HepG2 (cell line): ENCODE data around the gene GINM1. TPM values are rescaled to one million over a fixed set of nuclear protein-coding genes. Genes with fewer than 3 reads are reported as not detected.

Source experiments
- CAMTA2 ChIP-seq: sonication (generic); formaldehyde crosslinking; IDR thresholded peaks from 2 replicates; pipeline ENCODE4 v1.4.0; 2020; ENCODE audit warnings: mild to moderate bottlenecking, missing genetic modification reagents, borderline replicate concordance
- FOXP4 ChIP-seq: sonication (generic); formaldehyde crosslinking; IDR thresholded peaks from 2 replicates; pipeline ENCODE4 v1.4.0; 2020; ENCODE audit warnings: missing genetic modification reagents
- IKZF1 ChIP-seq: fragments of 450-650 bp; IDR thresholded peaks from 2 replicates; pipeline ENCODE4 v1.7.1; 2016
- MED8 ChIP-seq: sonication (generic); formaldehyde crosslinking; IDR thresholded peaks from 2 replicates; pipeline ENCODE4 v1.8.1; 2023; ENCODE audit warnings: mild to moderate bottlenecking, missing genetic modification reagents; ENCODE audit not compliant: insufficient replicate concordance
- NFKB2 ChIP-seq: sonication (generic); formaldehyde crosslinking; IDR thresholded peaks from 2 replicates; pipeline ENCODE4 v1.4.0; 2020; ENCODE audit warnings: missing genetic modification reagents, borderline replicate concordance
- PATZ1 ChIP-seq: sonication (generic); formaldehyde crosslinking; IDR thresholded peaks from 2 replicates; pipeline ENCODE4 v1.4.0; 2020; ENCODE audit warnings: missing genetic modification reagents
- PRDM4 ChIP-seq: sonication (generic); formaldehyde crosslinking; IDR thresholded peaks from 2 replicates; pipeline ENCODE4 v1.9.0; 2021; ENCODE audit warnings: missing genetic modification reagents, borderline replicate concordance
- RFX1 ChIP-seq: fragments of 450-650 bp; IDR thresholded peaks from 2 replicates; pipeline ENCODE4 v1.6.1; 2017
- SIN3A ChIP-seq: IDR thresholded peaks from 2 replicates; pipeline ENCODE4 v1.6.1; 2011; ENCODE audit warnings: low read depth, mild to moderate bottlenecking, control low read depth, low read length, borderline replicate concordance
- TAF1 ChIP-seq: sonication (generic); formaldehyde crosslinking; IDR thresholded peaks from 2 replicates; pipeline ENCODE4 v1.4.0; 2020; ENCODE audit warnings: missing genetic modification reagents
- ZNF484 ChIP-seq: sonication (generic); formaldehyde crosslinking; IDR thresholded peaks from 2 replicates; pipeline ENCODE4 v1.5.1; 2020; ENCODE audit warnings: mild to moderate bottlenecking, low read depth, missing genetic modification reagents, borderline replicate concordance
- ZNF646 ChIP-seq: sonication (generic); formaldehyde crosslinking; IDR thresholded peaks from 2 replicates; pipeline ENCODE4 v1.9.0; 2021; ENCODE audit warnings: mild to moderate bottlenecking, missing genetic modification reagents
- ZNF740 ChIP-seq: sonication (generic); formaldehyde crosslinking; IDR thresholded peaks from 2 replicates; pipeline ENCODE4 v1.4.0; 2020; ENCODE audit warnings: missing genetic modification reagents
- ZNF883 ChIP-seq: sonication (generic); formaldehyde crosslinking; IDR thresholded peaks from 2 replicates; pipeline ENCODE4 v1.5.1; 2020; ENCODE audit warnings: mild to moderate bottlenecking, missing genetic modification reagents; ENCODE audit errors: not compliant biosample characterization
- polyA plus RNA-seq, 8 experiments: library from polyadenylated mRNA; depleted of rRNA in 3 of 8; stranded (reverse) in 7 of 8; unstranded in 1 of 8; fragments of >200 nt; fragmentation: Illumina TruSeq in 4 of 8; extraction: Trizol in 4 of 8; gene quantifications; 2 replicates each; pipeline versions ENCODE4 v1.2.1 to v1.2.3, GENCODE V29; 2011 to 2016; ENCODE audit warnings: low read depth in 4 of 8, missing spikeins in 1 of 8, mixed read lengths in 1 of 8; ENCODE audit not compliant: insufficient read depth in 1 of 8
- total RNA-seq, 5 experiments: library from RNA; depleted of rRNA; stranded (reverse); fragments of >200 nt; fragmentation: Illumina TruSeq; extraction: Trizol; gene quantifications; 2 replicates each; pipeline ENCODE4 v1.2.3, GENCODE V29; 2016; ENCODE audit warnings: low read depth in 1 of 5

The GINM1 gene
- total and polyA plus RNA-seq, 2 of the 13 experiments (the other 11 are each of a cell fraction or from before 2014, with no cell fraction given): 19.4 to 27.5 TPM

- TF ChIP-seq ZNF646 (CRISPR knock-in tag) (0 out of 2 replicates have a peak, but pooled peaks have one; percentile 17), ZNF484 (peak; percentile 73; the same call in 1 of the 2 replicates), PRDM4 (CRISPR knock-in tag) (no peak), CAMTA2 (CRISPR knock-in tag) (no peak), NFKB2 (CRISPR knock-in tag) (no peak), PATZ1 (CRISPR knock-in tag) (peak; percentile 39; the same call in 1 of the 2 replicates), ZNF740 (CRISPR knock-in tag) (peak; percentile 81; the same call in 1 of the 2 replicates), IKZF1 (no peak), ZNF883 (CRISPR knock-in tag) (no peak), MED8 (CRISPR knock-in tag) (peak; percentile 52), SIN3A (peak; percentile 74; the same call in 1 of the 2 replicates), FOXP4 (no peak), TAF1 (CRISPR knock-in tag) (no peak), RFX1 (peak; percentile 70)
Observed at GRCh38 chr6:149545258-149545753, 20.9 kb upstream of the GINM1 start (continued).
